Lung (tissue), 12 donors: ENCODE data around the gene PPM1B. TPM values are rescaled to one million over a fixed set of nuclear protein-coding genes. Genes with fewer than 3 reads are reported as not detected.
"Not testable (repeated sequence)": the region's sequence is repeated elsewhere in the genome, so short reads cannot be mapped to it uniquely, and the experiment has no call there.

Experiments
- ATAC-seq: fragments of 200-7000 bp; cut with Tn5 transposase; one replicate; pipeline ENCODE4 v1.9.1; 2020; ENCODE audit warnings: moderate number of reproducible peaks; ENCODE audit not compliant: insufficient read depth, low FRiP score
- DNase-seq, 3 donors: peaks; one replicate each; pipeline ENCODE4 v3.0.0-alpha.2; 2013 to 2017
- H3K27ac ChIP-seq, 2 donors: one replicate each; pipeline ENCODE4 v1.5.1; 2013; ENCODE audit warnings: mild to moderate bottlenecking in 2 of 2, moderate library complexity in 2 of 2, control low read depth in 1 of 2, inconsistent platforms in 1 of 2, low read depth in 1 of 2, low read length in 1 of 2
- H3K27me3 ChIP-seq, 3 donors: one replicate each; pipeline ENCODE4 v1.5.1; 2013; ENCODE audit warnings: low read length in 2 of 3; ENCODE audit not compliant: control insufficient read depth in 3 of 3, insufficient read depth in 3 of 3
- H3K36me3 ChIP-seq, 4 donors: one replicate each; pipeline ENCODE4 v1.5.1; 2013; ENCODE audit warnings: low read length in 4 of 4, mild to moderate bottlenecking in 1 of 4, moderate library complexity in 1 of 4; ENCODE audit not compliant: control insufficient read depth in 4 of 4, insufficient read depth in 4 of 4
- H3K4me1 ChIP-seq, 5 donors: one replicate each; pipeline ENCODE4 v1.5.1; 2013; ENCODE audit warnings: low read length in 5 of 5, mild to moderate bottlenecking in 2 of 5, moderate library complexity in 1 of 5; ENCODE audit not compliant: control insufficient read depth in 5 of 5, insufficient read depth in 5 of 5
- H3K4me3 ChIP-seq: one replicate; pipeline ENCODE4 v1.5.1; 2013; ENCODE audit warnings: mild to moderate bottlenecking, control low read depth, moderate library complexity
- H3K9ac ChIP-seq, 2 donors: one replicate each; pipeline ENCODE4 v1.5.1; 2013; ENCODE audit warnings: low read length in 2 of 2, control low read depth in 1 of 2; ENCODE audit not compliant: insufficient read depth in 1 of 2
- H3K9me3 ChIP-seq, 4 donors: one replicate each; pipeline ENCODE4 v1.5.1; 2013; ENCODE audit warnings: low read length in 3 of 4, mild to moderate bottlenecking in 1 of 4, moderate library complexity in 1 of 4; ENCODE audit not compliant: control insufficient read depth in 4 of 4, insufficient read depth in 3 of 4
- WGBS, 2 donors: extraction: QIAGEN DNeasy Blood & Tissue Kit; methylation state at CpG; one replicate each; pipeline ENCODE4 v1.1.7; 2013; 5-methylcytosine and 5-hydroxymethylcytosine counted together
- polyA plus RNA-seq, 2 donors: library from polyadenylated mRNA; stranded (reverse); fragments of 200-250 nt; gene quantifications; one replicate each; pipeline ENCODE4 v1.2.1, GENCODE V29; 2013
- total RNA-seq, 2 donors: library from RNA; depleted of rRNA in 1 of 2; stranded (reverse); fragments of >200 nt in 1 of 2; gene quantifications; one replicate each; pipeline ENCODE4 v1.2.1, GENCODE V29; 2014 to 2021
- TF ChIP-seq, protein P1 (sequence below): IDR thresholded peaks from 2 replicates; pipeline ENCODE4 v1.5.1; 2012; ENCODE audit warnings: mild to moderate bottlenecking; ENCODE audit errors: control extremely low read depth, extremely low read depth
- donor health status: control.
- donor health status: control.
- donor health status: Bipolar disorder and iron deficiency.
- donor health status: healthy.
- donor health status: DM: yes; HTN: yes; CAD: no.

PPM1B gene
- total and polyA plus RNA-seq, 4 donors = 18.2 to 66.2 (median 29.6) TPM

DNA sequence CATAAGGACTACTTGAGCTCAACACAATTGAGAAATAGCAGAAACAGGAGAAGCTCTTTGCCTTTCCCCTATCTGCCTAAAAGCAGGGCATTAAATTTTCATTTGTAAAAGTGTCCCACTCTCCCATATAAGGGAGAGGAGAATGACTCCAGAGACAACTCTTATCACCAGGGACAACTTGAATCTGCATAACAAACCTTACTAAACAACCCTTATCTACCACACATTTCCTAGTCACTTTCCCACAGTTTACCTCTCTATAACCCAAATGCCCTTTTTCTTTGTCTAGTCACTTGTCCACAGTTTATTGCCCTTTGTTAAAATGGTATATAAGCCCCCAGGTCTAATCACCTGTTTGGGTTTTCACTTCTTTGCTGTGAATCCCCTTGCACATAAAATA is 37.5 kb upstream of the PPM1B start:
- no peak for DNase-seq
- Histone ChIP-seq H3K4me1 (peaks cover 0 to under 1% (median 0%) of the 10 kb centered on the region in 5 donors), H3K27ac (peak overlapping the region in 1 of 2 donors; percentile 60), H3K27me3 (no peaks in the 10 kb centered on the region), H3K36me3 (no peaks in the 10 kb centered on the region), H3K9ac (no peak overlapping the region), H3K9me3 (no peaks in the 10 kb centered on the region), H3K4me3 (no peak overlapping the region)
- TF ChIP-seq, protein P1, sequence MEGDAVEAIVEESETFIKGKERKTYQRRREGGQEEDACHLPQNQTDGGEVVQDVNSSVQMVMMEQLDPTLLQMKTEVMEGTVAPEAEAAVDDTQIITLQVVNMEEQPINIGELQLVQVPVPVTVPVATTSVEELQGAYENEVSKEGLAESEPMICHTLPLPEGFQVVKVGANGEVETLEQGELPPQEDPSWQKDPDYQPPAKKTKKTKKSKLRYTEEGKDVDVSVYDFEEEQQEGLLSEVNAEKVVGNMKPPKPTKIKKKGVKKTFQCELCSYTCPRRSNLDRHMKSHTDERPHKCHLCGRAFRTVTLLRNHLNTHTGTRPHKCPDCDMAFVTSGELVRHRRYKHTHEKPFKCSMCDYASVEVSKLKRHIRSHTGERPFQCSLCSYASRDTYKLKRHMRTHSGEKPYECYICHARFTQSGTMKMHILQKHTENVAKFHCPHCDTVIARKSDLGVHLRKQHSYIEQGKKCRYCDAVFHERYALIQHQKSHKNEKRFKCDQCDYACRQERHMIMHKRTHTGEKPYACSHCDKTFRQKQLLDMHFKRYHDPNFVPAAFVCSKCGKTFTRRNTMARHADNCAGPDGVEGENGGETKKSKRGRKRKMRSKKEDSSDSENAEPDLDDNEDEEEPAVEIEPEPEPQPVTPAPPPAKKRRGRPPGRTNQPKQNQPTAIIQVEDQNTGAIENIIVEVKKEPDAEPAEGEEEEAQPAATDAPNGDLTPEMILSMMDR = no peak
- ATAC-seq = no peak

- H3K4me3 ChIP-seq, H3K9me3 ChIP-seq, H3K27me3 ChIP-seq, H3K4me1 ChIP-seq, DNase-seq, ATAC-seq, H3K27ac ChIP-seq, H3K9ac ChIP-seq, H3K36me3 ChIP-seq: not testable (repeated sequence)
- 88 to 92% methylated on average over 3 of the region's 3 CpGs for WGBS, 2 donors
Observed at GRCh38 chr2:44133602-44134001, 35.1 kb upstream of the PPM1B start.

DNA sequence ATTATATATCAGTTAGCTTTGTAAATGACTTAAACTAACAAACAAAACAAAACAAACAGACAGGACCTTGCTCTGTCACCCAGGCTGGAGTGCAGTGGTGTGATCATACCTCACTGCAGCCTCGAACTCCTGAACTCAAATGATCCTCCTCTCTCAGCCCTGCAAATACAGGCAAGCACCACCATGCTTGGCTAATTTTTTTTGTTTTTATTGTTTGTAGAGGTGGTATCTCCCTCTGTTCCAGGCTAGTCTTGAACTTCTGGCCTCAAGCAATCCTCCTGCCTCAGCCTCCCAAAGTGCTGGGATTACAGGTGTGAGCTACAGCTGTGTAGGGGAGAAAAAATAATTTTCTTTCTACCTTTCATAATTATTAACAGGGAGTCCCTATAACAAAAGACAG is 33.8 kb upstream of the PPM1B start:
- H3K27ac ChIP-seq = no peak overlapping the region
- H3K9me3 ChIP-seq = no peaks in the 10 kb centered on the region
- DNase-seq (no peak), ATAC-seq (no peak)
- no peak overlapping the region for H3K9ac ChIP-seq
- TF ChIP-seq, protein P1 = no peak
- no peaks in the 10 kb centered on the region for H3K36me3 ChIP-seq
- H3K4me3 ChIP-seq = no peak overlapping the region
- H3K4me1 ChIP-seq = peaks cover 0 to 3% (median 0%) of the 10 kb centered on the region in 5 donors
- peaks cover 0 to 2% (median 0%) of the 10 kb centered on the region in 3 donors for H3K27me3 ChIP-seq
- WGBS, 2 donors = 92 to 100% methylated on average over 1 of the region's 1 CpG

DNA sequence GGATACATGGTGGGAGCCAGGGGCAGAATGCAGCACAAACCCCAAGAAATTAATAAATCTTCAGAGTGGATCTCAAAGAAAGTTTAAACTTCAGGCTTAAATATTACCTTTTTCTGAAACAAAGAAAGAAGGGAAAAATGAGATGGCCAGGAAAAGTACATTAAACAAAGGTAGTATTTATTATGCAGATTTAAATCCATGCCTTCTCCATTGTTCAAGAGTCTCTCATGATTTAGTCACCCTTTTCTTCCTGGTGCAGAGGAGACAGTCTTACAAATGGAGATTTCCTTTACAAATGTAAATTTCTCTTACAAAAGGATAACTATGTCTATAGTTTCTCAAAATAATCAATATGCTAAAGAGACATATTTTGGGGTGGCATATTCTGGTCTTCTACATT is 33.4 kb upstream of the PPM1B start:
- H3K9ac ChIP-seq = no peak overlapping the region
- H3K4me3 ChIP-seq = no peak overlapping the region
- DNase-seq (no peak), ATAC-seq (no peak)
- H3K27me3 ChIP-seq = peaks cover 0 to 2% (median 0%) of the 10 kb centered on the region in 3 donors
- TF ChIP-seq, protein P1 = no peak
- H3K27ac ChIP-seq = no peak overlapping the region
- H3K9me3 ChIP-seq = no peaks in the 10 kb centered on the region
- peaks cover 0 to 3% (median 0%) of the 10 kb centered on the region in 5 donors for H3K4me1 ChIP-seq
- no peaks in the 10 kb centered on the region for H3K36me3 ChIP-seq
